ENCODE results near the gene ZNF655.

Gene ZNF655

GRCh38 chr7:99558306-99559174 lies at the start of gene ZNF655:
ZNF655 (plus strand) TSS chr7:99558642; CDS start chr7:99560560, 1,918 bp downstream.
- H3K4me3 ChIP-seq = peak within 1 kb of the TSS; percentile 91
- peak within 1 kb of the TSS; percentile 97 for H3K9ac ChIP-seq
- no peaks in the 10 kb centered on the region for H3K27me3 ChIP-seq
- H3K36me3 ChIP-seq = peaks cover 63% of the 10 kb centered on the region
- peaks cover 28% of the 10 kb centered on the region for H3K4me1 ChIP-seq
- TF ChIP-seq Cebpa-rat (IDR thresholded peaks at IDR 0.05) = no peak
- no peaks in the 10 kb centered on the region for H3K9me3 ChIP-seq
- peaks cover 36% of the 10 kb centered on the region for H4K20me1 ChIP-seq
- H3K27ac ChIP-seq = peak within 1 kb of the TSS; percentile 96
- peak within 1 kb of the TSS; percentile 82 for H3K4me2 ChIP-seq

- Histone ChIP-seq H3K27ac (no peak overlapping the region), H3K4me2 (no peak overlapping the region), H4K20me1 (peaks cover 8% of the 10 kb centered on the region; the same call in 1 of the 2 replicates), H3K27me3 (no peaks in the 10 kb centered on the region), H3K36me3 (peaks cover 88% of the 10 kb centered on the region), H3K4me3 (no peak overlapping the region), H3K9ac (no peak overlapping the region), H3K4me1 (no peaks in the 10 kb centered on the region), H3K9me3 (no peaks in the 10 kb centered on the region)
- no peak for TF ChIP-seq Cebpa-rat (IDR thresholded peaks at IDR 0.05)
These were observed 44.4 kb upstream of the ZNF655 start for GRCh38 chr7:99514050-99514449.

- no peak for TF ChIP-seq Cebpa-rat (IDR thresholded peaks at IDR 0.05)
- Histone ChIP-seq H3K4me2 (no peak overlapping the region), H3K4me3 (no peak overlapping the region), H3K27me3 (no peaks in the 10 kb centered on the region), H3K4me1 (no peaks in the 10 kb centered on the region), H3K9me3 (no peaks in the 10 kb centered on the region), H3K27ac (no peak overlapping the region), H3K9ac (no peak overlapping the region), H3K36me3 (peaks cover 84% of the 10 kb centered on the region), H4K20me1 (no peaks in the 10 kb centered on the region)
These were observed 37.0 kb upstream of the ZNF655 start for GRCh38 chr7:99521399-99521798.

- Histone ChIP-seq H3K4me1 (no peaks in the 10 kb centered on the region), H3K27ac (no peak overlapping the region), H3K9me3 (peaks cover 36% of the 10 kb centered on the region), H3K9ac (no peak overlapping the region), H3K4me3 (no peak overlapping the region), H4K20me1 (no peaks in the 10 kb centered on the region), H3K27me3 (no peaks in the 10 kb centered on the region), H3K36me3 (peaks cover 90% of the 10 kb centered on the region), H3K4me2 (no peak overlapping the region)
- TF ChIP-seq Cebpa-rat (IDR thresholded peaks at IDR 0.05) = no peak
These were observed 32.6 kb upstream of the ZNF655 start for GRCh38 chr7:99525713-99526440.

- Histone ChIP-seq H4K20me1 (no peaks in the 10 kb centered on the region), H3K27me3 (no peaks in the 10 kb centered on the region; the same call in 1 of the 2 replicates), H3K9ac (no peak overlapping the region), H3K4me2 (no peak overlapping the region), H3K27ac (no peak overlapping the region), H3K4me3 (peak overlapping the region; percentile 52), H3K9me3 (peaks cover 91% of the 10 kb centered on the region), H3K36me3 (peaks cover 90% of the 10 kb centered on the region), H3K4me1 (no peaks in the 10 kb centered on the region)
- TF ChIP-seq Cebpa-rat (IDR thresholded peaks at IDR 0.05) = no peak
These were observed 27.1 kb upstream of the ZNF655 start for GRCh38 chr7:99531354-99531765.

DNA sequence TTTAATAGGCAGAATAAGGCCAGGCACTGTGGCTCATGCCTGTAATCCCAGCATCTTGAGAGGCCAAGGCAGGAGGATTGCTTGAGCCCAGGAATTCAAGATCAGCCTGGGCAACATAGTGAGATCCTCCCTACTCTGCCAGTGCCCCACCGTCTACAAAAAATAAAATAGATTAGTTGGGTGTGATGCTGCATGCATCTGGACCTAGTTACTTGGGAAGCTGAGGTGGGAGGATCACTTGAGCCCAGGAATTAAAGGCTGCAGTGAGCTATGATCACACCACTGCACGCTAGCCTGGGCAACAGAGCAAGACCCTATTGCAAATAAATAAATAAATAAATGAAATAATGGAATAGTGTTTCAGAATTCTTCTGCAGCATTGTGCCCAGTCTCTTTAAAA lies 22.8 kb upstream of the ZNF655 start:
- H3K9ac ChIP-seq = no peak overlapping the region
- no peak overlapping the region for H3K4me2 ChIP-seq
- peaks cover 99% of the 10 kb centered on the region for H3K9me3 ChIP-seq
- no peaks in the 10 kb centered on the region; the same call in 1 of the 2 replicates for H3K27me3 ChIP-seq
- H4K20me1 ChIP-seq = no peaks in the 10 kb centered on the region
- H3K4me1 ChIP-seq = no peaks in the 10 kb centered on the region
- TF ChIP-seq Cebpa-rat (IDR thresholded peaks at IDR 0.05) = no peak
- H3K4me3 ChIP-seq = no peak overlapping the region
- peaks cover 51% of the 10 kb centered on the region for H3K36me3 ChIP-seq
- no peak overlapping the region for H3K27ac ChIP-seq

DNA sequence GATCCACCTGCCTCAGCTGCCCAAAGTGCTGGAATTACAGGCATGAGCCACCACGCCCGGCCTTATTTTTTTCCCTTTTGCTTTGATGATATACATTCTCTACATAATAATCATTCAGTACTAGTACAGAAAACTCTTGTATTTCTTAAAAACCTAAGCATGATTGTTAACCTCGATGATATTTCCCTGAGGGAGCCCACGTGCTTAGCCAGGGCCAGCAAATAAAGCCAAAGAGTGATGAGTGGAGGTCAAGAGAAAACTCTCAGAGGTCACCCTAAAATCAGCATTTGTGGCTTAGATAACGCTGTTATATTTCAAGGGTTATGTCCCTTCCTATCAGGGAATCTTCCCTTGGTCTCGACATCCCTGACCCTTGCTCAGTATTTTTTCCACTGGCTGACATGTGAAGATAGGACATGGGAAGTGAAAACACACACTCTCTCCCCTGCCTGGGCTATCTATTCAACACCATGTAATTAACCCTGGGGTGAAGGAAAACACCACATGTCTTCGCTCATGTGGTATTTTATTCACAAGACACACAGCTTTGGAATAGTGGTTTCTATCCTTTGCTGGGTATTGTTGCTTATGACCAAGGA lies 19.1 kb upstream of the ZNF655 start:
- H3K36me3 ChIP-seq = peaks cover 51% of the 10 kb centered on the region
- TF ChIP-seq Cebpa-rat (IDR thresholded peaks at IDR 0.05) = no peak
- H3K4me2 ChIP-seq = no peak overlapping the region
- no peaks in the 10 kb centered on the region for H4K20me1 ChIP-seq
- H3K4me3 ChIP-seq = no peak overlapping the region
- no peaks in the 10 kb centered on the region for H3K27me3 ChIP-seq
- peaks cover 99% of the 10 kb centered on the region for H3K9me3 ChIP-seq
- no peaks in the 10 kb centered on the region for H3K4me1 ChIP-seq
- no peak overlapping the region for H3K9ac ChIP-seq
- no peak overlapping the region for H3K27ac ChIP-seq

DNA sequence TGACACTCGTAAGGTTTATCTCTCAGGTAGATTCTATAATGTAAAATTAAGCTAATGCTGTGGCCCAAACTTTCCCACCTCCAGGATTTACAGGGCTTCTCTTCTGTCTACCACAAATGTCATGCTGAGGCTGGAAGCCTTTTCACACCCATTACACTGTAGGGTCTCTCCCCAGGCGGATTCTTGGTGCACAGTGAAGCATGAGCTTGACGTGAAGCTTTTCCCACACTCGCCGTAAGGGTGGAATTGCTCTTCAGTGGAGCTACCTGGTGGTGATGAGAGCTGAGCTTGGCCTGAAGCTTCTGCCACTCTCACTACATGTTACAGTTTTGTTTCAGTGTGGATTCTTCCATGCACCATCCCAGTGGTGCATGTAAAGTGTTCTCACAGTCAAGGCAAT lies 17.9 kb upstream of the ZNF655 start:
- Histone ChIP-seq H3K4me3 (no peak overlapping the region), H3K27me3 (no peaks in the 10 kb centered on the region), H3K27ac (no peak overlapping the region), H4K20me1 (no peaks in the 10 kb centered on the region), H3K4me1 (no peaks in the 10 kb centered on the region), H3K4me2 (no peak overlapping the region), H3K9me3 (peaks cover 99% of the 10 kb centered on the region), H3K36me3 (peaks cover 52% of the 10 kb centered on the region), H3K9ac (no peak overlapping the region)
- no peak for TF ChIP-seq Cebpa-rat (IDR thresholded peaks at IDR 0.05)

DNA sequence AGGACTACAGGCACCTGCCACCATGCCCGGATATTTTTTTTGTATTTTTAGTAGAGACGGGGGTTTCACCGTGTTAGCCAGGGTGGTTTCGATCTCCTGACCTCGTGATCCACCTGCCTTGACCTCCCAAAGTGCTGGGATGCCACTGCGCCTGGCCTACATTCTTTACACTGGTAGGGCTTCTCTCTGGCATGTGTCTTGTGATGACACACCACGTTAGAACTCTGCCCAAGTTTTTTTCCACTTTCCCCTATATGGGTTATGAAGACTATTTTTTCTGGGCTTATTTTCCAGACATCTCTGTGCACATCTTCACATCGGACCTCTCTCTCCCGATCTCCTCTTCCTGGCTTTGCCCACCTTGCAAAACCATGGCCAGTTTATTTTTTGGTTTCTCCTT lies 17.2 kb upstream of the ZNF655 start:
- no peak overlapping the region for H3K27ac ChIP-seq
- peaks cover 96% of the 10 kb centered on the region for H3K9me3 ChIP-seq
- no peak for TF ChIP-seq Cebpa-rat (IDR thresholded peaks at IDR 0.05)
- H3K27me3 ChIP-seq = no peaks in the 10 kb centered on the region
- no peaks in the 10 kb centered on the region for H4K20me1 ChIP-seq
- no peak overlapping the region for H3K9ac ChIP-seq
- no peak overlapping the region for H3K4me2 ChIP-seq
- no peaks in the 10 kb centered on the region for H3K4me1 ChIP-seq
- H3K4me3 ChIP-seq = no peak overlapping the region
- H3K36me3 ChIP-seq = peaks cover 57% of the 10 kb centered on the region
